NCI-H1436 treated with DMSO at 0.1 percent for 48 hours (cell line): ENCODE measurements around the gene CRYBG3.

ENCODE experiments used
- DNase-seq: peaks from one replicate; lab custom pipeline; 2025; lab: John Stamatoyannopoulos, UW

Gene CRYBG3

DNA sequence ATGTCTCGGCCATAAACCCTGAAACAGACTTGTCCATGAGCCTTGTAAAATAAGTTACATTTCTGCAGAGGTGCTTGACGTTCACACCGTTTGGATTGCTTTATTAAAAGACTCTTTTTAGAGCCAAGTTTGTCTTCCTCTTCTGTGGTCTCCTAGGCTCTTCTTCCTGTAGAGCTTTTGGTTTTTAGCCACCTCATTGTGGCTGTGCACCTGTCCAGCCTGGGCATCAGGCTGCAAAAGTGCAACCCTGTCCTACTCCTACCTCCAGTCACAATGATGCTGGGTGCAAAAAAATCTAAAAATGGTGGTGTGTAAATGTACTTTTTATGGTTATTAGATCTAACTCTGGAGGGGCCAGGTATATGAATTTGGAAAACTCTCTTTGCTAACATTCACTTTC, 153.2 kb downstream of the CRYBG3 start:
- DNase-seq, result no peak

DNA sequence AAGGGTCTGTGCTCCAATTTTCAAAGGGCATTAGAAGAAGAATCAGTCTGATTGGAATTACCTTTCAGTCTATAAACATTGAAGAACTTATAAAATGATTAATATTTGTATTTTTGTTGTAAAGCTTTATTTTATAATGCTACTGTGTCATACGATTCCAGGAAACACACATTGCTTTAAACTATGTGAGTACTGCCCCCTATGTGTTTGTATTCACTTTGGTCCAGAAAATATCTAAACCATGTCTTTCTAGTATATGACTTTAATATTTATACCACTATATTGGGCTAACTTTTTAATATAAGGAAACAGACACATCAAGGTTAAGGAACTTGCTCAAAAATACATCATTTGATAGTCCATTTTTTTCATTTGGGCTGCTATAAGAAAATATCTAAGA, 153.7 kb downstream of the CRYBG3 start:
- DNase-seq, result no peak

- DNase-seq, result no peak
Observed at GRCh38 chr3:97979610-97980009, 157.8 kb downstream of the CRYBG3 start.

DNA sequence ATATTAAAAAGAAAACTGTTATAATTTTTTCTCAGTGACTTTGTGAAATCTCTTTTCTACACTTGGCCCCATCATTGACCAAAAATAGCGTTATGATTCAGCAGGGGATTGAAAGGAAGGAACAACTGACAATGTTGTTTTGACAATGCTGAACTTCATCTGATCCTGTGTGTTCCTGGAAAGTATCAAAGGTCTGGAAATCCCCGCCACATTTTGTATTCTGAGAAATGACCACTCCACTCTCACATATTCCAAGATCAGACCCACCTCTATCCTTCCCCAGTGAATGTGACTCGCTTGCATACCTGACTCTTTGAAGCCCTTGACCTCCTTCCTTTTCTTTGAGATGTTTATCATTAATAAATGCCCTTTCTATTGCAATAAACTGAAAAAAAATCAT, 160.1 kb downstream of the CRYBG3 start:
- no peak for DNase-seq

GRCh38 chr3:97983933-97984491, 162.2 kb downstream of the CRYBG3 start:
- no peak for DNase-seq

GRCh38 chr3:97987306-97987705, 165.5 kb downstream of the CRYBG3 start:
- DNase-seq, result no peak

DNA sequence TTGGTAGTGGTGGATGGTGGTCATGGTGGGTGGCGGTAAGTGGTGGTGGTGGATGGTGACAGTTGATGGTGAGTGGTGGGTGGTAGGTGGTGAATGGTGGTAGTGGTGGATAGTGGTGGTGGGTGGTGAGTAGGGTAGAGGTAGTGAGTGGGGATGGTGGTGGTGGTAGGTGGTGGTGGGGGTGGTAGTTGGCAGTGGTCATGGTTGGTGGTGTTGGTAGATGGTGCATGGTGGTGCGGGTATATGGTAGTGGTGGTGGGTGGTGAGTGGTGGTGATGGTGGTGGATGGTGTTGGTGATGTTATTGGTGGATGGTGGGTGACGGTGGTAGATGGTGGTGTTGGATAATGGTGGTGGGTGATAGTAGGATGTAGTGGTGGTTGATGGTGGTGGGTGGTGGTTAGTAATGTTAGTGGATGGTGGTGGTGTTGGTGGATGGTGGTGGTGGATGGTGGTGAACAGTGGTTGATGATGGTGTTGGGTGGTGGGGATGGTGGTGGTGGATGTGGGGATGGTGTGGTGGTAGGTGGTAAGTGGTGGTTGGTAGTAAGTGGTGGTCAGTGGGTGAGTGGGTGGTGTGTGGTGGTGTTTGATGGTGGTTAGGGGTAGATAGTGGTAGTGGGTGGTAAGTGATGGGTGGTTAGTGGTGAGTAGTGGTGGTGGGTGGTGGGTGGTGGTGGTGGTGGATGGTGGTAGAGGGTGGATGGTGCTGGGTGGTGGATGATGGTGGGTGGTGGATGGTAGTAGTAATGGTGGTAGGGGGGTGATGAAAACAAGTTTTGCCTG, 167.2 kb downstream of the CRYBG3 start:
- no peak for DNase-seq

DNA sequence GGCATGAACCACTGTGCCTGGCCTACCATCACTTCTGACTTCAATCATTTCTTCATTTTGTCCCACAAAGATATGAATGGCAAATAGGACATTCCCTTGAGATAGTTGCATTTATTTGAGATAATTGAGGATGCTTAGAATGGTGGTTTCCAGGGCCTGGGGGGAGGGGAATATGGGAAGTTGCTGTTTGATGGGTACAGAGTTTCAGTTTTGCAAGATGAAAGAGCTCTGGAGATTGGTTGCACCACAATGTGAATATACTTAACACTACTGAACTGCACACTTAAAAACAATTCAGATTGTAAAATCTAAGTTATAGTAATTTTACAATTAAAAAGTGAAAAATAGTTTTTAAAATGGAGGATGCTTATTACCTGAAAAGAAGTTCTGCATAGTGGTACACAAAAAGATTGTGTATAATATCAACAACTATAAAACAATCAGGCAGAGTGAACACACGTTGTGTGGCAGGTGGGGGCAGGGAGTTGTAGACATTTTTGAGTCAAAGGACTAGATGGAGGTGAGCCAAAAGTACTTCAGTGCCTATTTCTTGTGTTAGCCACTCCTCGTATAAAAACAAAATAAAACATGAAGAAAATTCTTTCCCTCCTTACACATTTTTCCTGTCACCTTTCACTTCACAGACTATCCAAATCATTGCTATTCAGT, 168.9 kb downstream of the CRYBG3 start:
- no peak for DNase-seq

DNA sequence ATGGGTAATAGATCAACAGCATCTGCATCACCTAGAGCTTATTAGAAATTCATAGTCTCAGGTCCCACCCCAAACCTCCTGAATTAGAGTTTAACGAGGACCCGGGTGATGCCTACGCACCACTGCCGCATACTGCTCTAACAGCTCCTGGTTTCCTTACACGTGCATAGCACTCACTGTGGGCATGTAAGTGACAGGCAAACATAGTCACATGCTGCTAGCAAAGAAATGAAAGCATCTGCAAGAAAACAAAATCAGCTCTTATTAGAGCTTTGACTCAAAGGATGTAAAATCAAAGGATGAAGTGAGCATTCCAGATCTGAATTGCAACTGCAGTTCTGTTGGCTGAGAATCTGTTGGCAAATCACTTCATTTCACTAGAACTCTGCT, 169.5 kb downstream of the CRYBG3 start:
- DNase-seq, result no peak

GRCh38 chr3:97992547-97993173, 170.8 kb downstream of the CRYBG3 start:
- no peak for DNase-seq

- DNase-seq, result no peak
Observed at GRCh38 chr3:97993526-97993925, 171.7 kb downstream of the CRYBG3 start.

DNA sequence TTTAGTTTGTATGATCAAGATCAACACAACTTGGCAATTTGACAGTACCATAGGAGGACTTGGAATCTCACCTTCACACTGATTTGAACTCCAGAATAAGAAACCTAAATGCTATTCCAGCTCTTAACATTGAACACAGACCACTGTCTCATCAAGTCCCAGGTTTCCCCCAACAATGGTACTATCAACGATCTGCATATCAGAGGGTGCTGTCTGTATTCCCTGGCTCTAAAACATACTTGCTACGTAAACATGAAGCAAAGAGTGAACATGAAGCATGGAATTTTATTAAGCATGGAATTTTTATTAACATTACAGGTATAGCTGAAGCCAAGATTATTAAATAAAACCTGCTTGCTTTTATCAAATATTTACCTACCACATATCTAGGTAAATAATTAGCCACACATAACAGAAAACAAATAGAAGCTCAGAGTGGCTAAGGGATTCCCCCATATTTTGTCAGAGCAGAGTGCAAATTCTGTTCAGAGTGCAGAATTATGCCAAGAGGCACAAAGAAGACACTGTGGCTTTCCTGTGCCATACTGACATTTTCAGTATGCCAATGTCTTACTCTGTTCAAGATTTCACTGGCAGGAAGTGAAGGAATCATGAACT, 172.6 kb downstream of the CRYBG3 start:
- DNase-seq, result no peak
